Melanocyte of skin (primary cell): ENCODE measurements around the gene GAD2. TPM values are rescaled to one million over a fixed set of nuclear protein-coding genes. Genes with fewer than 3 reads are reported as not detected.

Source experiments
- total RNA-seq, 2 donors: library from RNA; depleted of rRNA; stranded (reverse); fragments of >200 nt; gene quantifications; 2 replicates each; pipeline ENCODE4 v1.2.3, GENCODE V29; 2012

GAD2 gene
- total RNA-seq, result not detected

DNA sequence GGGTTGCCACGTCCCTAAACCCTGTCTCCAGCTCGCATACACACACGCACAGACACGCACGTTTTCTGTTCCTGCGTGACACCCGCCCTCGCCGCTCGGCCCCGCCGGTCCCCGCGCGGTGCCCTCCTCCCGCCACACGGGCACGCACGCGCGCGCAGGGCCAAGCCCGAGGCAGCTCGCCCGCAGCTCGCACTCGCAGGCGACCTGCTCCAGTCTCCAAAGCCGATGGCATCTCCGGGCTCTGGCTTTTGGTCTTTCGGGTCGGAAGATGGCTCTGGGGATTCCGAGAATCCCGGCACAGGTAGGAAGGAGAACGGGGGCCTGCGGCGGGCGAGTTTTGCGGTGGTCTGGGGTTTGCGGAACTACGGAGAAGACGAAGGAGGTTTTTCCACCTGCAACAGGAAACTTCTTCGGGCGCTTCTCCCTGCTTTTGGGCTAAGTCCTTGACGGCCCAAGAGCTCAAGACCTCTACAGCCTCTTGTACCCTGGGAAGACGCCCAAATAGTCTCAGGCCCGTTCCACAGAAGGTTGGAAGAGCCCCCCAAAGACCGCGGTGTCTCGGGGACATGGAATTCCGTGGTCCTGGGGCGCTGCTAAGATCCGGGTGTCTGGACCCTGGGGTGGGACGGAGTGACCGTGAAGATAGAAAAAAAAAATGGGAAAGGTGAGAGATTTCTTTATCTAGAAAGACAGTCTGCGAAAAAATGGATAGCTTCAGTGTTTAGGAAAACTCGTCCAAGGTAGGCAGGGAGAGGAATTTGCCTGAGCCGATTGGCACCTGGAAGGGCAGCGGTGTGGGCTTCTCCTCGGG, at the start of gene GAD2:
Gene GAD2, plus strand, starts transcription at position 190 of the 811 bp plus-strand sequence. Its CDS starts 36 bp downstream, at position 226.

Other genes starting within 250 kb of the GAD2 start
- gene APBB1IP, start 221.6 kb downstream of the GAD2 start, total RNA-seq, result not detected